ENCODE measurements around the gene ZCCHC7.

The ZCCHC7 gene

GRCh38 chr9:37151812-37152211 lies 31.4 kb downstream of the ZCCHC7 start:
- DNase-seq (ENCODE audit: low spot score), result no peak
- POLR2A ChIA-PET (ENCODE audit: low non-redundant PET), result no interaction called here
- CTCF ChIA-PET, result no interaction called here
- no peak for TF ChIP-seq CTCF (conservative IDR thresholded peaks at IDR 0.05; ENCODE audit: low read depth)
- H3K27ac ChIP-seq, result no peak overlapping the region

GRCh38 chr9:37152365-37152764 lies 32.0 kb downstream of the ZCCHC7 start:
- POLR2A ChIA-PET (ENCODE audit: low non-redundant PET), result no interaction called here
- CTCF ChIA-PET, result no interaction called here
- DNase-seq (ENCODE audit: low spot score), result no peak
- TF ChIP-seq CTCF (conservative IDR thresholded peaks at IDR 0.05; ENCODE audit: low read depth), result no peak
- H3K27ac ChIP-seq, result no peak overlapping the region

GRCh38 chr9:37155601-37156000 lies 35.2 kb downstream of the ZCCHC7 start:
- POLR2A ChIA-PET (ENCODE audit: low non-redundant PET), result no interaction called here
- CTCF ChIA-PET, result interaction anchor here (0.5 kb wide), 1 partner anchor 129 kb away, joined by 3 read pairs; no protein-coding TSS in a partner anchor
- H3K27ac ChIP-seq, result no peak overlapping the region
- TF ChIP-seq CTCF (conservative IDR thresholded peaks at IDR 0.05; ENCODE audit: low read depth), result no peak
- DNase-seq (ENCODE audit: low spot score), result no peak

- H3K27ac ChIP-seq, result no peak overlapping the region
- CTCF ChIA-PET, result interaction anchor here (0.5 to 1.1 kb wide), 2 partner anchors 9 to 130 kb away, joined by 3 read pairs; no protein-coding TSS in a partner anchor
These were observed 35.8 kb downstream of the ZCCHC7 start for GRCh38 chr9:37156205-37156604.

GRCh38 chr9:37156781-37157356 lies 36.5 kb downstream of the ZCCHC7 start:
- ChIA-PET POLR2A (ENCODE audit: low non-redundant PET) (no interaction called here), CTCF (interaction anchor here (1.1 kb wide), 1 partner anchor 9 kb away, joined by 3 read pairs; no protein-coding TSS in a partner anchor)
- DNase-seq (ENCODE audit: low spot score), result no peak
- no peak overlapping the region for H3K27ac ChIP-seq
- no peak for TF ChIP-seq CTCF (conservative IDR thresholded peaks at IDR 0.05; ENCODE audit: low read depth)

More at GRCh38 chr9:37156205-37156604, 35.8 kb downstream of the ZCCHC7 start:
- no peak for TF ChIP-seq CTCF (conservative IDR thresholded peaks at IDR 0.05; ENCODE audit: low read depth)
- POLR2A ChIA-PET (ENCODE audit: low non-redundant PET), result no interaction called here
- no peak for DNase-seq (ENCODE audit: low spot score)

- DNase-seq (ENCODE audit: low spot score), result no peak
- ChIA-PET CTCF (no interaction called here), POLR2A (ENCODE audit: low non-redundant PET) (no interaction called here)
- no peak for TF ChIP-seq CTCF (conservative IDR thresholded peaks at IDR 0.05; ENCODE audit: low read depth)
- no peak overlapping the region for H3K27ac ChIP-seq
These were observed 37.5 kb downstream of the ZCCHC7 start for GRCh38 chr9:37157726-37158377.
